WTC11 (cell line): Measurements from ENCODE around the gene TMEM94. TPM values are rescaled to one million over a fixed set of nuclear protein-coding genes. Genes with fewer than 3 reads are reported as not detected.
A peak's percentile ranks its signal among the peaks of the same experiment; 100 is the strongest.

Experiments used
- ATAC-seq: fragments of 200-7000 bp; cut with Tn5 transposase; 2 replicates; pipeline ENCODE4 v1.10.0; 2021; ENCODE audit warnings: mild to moderate bottlenecking, moderate library complexity
- CTCF ChIA-PET: fragments of 300-600 bp; sonication (Branson Sonifier 250); formaldehyde crosslinking; loops from one replicate; lab custom pipeline; 2021; ENCODE audit warnings: antibody characterized with exemption; lab: Charles Lee
- POLR2A ChIA-PET: fragments of 350-600 bp; sonication (Branson Sonifier 250); formaldehyde crosslinking; loops from one replicate; lab custom pipeline; 2021; ENCODE audit warnings: antibody characterized with exemption; lab: Charles Lee
- DNase-seq: peaks from one replicate; pipeline ENCODE4 v3.0.0; 2021; ENCODE audit warnings: low spot score
- H3K27ac Mint-ChIP-seq: 2 replicates; pipeline ENCODE4 v1.8.0; 2021; ENCODE audit warnings: mixed read lengths
- H3K27me3 Mint-ChIP-seq: 2 replicates; pipeline ENCODE4 v1.8.0; 2021; ENCODE audit warnings: low read depth, mild to moderate bottlenecking, moderate library complexity, mixed read lengths
- H3K36me3 Mint-ChIP-seq: 2 replicates; pipeline ENCODE4 v1.8.0; 2021; ENCODE audit warnings: mixed read lengths
- H3K4me1 Mint-ChIP-seq: 2 replicates; pipeline ENCODE4 v1.8.0; 2022; ENCODE audit warnings: mixed read lengths
- H3K4me3 Mint-ChIP-seq: 2 replicates; pipeline ENCODE4 v1.8.0; 2021; ENCODE audit warnings: mild to moderate bottlenecking, moderate library complexity, mixed read lengths
- H3K9me3 Mint-ChIP-seq: 2 replicates; pipeline ENCODE4 v1.8.0; 2021; ENCODE audit warnings: mixed read lengths
- E2F4 ChIP-seq: sonication (generic); formaldehyde crosslinking; IDR thresholded peaks from 2 replicates; pipeline ENCODE4 v1.8.1; 2022; ENCODE audit warnings: low read depth, mild to moderate bottlenecking, moderate library complexity, missing genetic modification reagents, borderline replicate concordance
- ESRRA ChIP-seq: sonication (generic); formaldehyde crosslinking; IDR thresholded peaks from 2 replicates; pipeline ENCODE4 v1.8.1; 2022; ENCODE audit warnings: mild to moderate bottlenecking, missing genetic modification reagents, borderline replicate concordance
- HMGA2 ChIP-seq: fragments of 250-450 bp; sonication (Bioruptor Pico); IDR thresholded peaks from 2 replicates; pipeline ENCODE4 v1.4.0; 2021; ENCODE audit warnings: mild to moderate bottlenecking, moderate library complexity
- IRF1 ChIP-seq: sonication (generic); formaldehyde crosslinking; IDR thresholded peaks from 2 replicates; pipeline ENCODE4 v1.8.0; 2023; ENCODE audit warnings: missing genetic modification reagents
- IRF2 ChIP-seq: sonication (generic); formaldehyde crosslinking; IDR thresholded peaks from 2 replicates; pipeline ENCODE4 v1.8.0; 2022; ENCODE audit warnings: low read depth, missing genetic modification reagents, borderline replicate concordance
- MYBL2 ChIP-seq: sonication (generic); formaldehyde crosslinking; IDR thresholded peaks from 2 replicates; pipeline ENCODE4 v1.8.1; 2023; ENCODE audit warnings: mild to moderate bottlenecking, moderate library complexity, missing genetic modification reagents
- NR3C1 ChIP-seq: sonication (generic); formaldehyde crosslinking; conservative IDR thresholded peaks from 2 replicates; pipeline ENCODE4 v1.8.1; 2023; ENCODE audit warnings: low read depth, mild to moderate bottlenecking, missing genetic modification reagents
- SMAD3 ChIP-seq: sonication (generic); formaldehyde crosslinking; IDR thresholded peaks from 2 replicates; pipeline ENCODE4 v1.8.0; 2022; ENCODE audit warnings: missing genetic modification reagents, mild to moderate bottlenecking, borderline replicate concordance
- ZMAT4 ChIP-seq: fragments of 250-450 bp; sonication (Bioruptor Pico); IDR thresholded peaks from 2 replicates; pipeline ENCODE4 v1.9.0; 2021; ENCODE audit warnings: mild to moderate bottlenecking
- ZNF121 ChIP-seq: sonication (generic); formaldehyde crosslinking; IDR thresholded peaks from 2 replicates; pipeline ENCODE4 v1.8.0; 2023; ENCODE audit warnings: missing genetic modification reagents
- ZNF219 ChIP-seq: sonication (generic); formaldehyde crosslinking; IDR thresholded peaks from 2 replicates; pipeline ENCODE4 v1.8.0; 2023; ENCODE audit warnings: missing genetic modification reagents, mild to moderate bottlenecking, borderline replicate concordance
- ZNF232 ChIP-seq: sonication (generic); formaldehyde crosslinking; IDR thresholded peaks from 2 replicates; pipeline ENCODE4 v1.8.0; 2022; ENCODE audit warnings: mild to moderate bottlenecking, missing genetic modification reagents
- total RNA-seq: library from RNA; stranded (reverse); gene quantifications from 3 replicates; pipeline ENCODE4 v1.2.3, GENCODE V29; 2021
- TF ChIP-seq, protein P1 (sequence below): sonication (generic); formaldehyde crosslinking; IDR thresholded peaks from 2 replicates; pipeline ENCODE4 v1.8.1; 2022; ENCODE audit warnings: mild to moderate bottlenecking, moderate library complexity, missing genetic modification reagents
- TF ChIP-seq, protein P2 (sequence below): sonication (generic); formaldehyde crosslinking; IDR thresholded peaks from 2 replicates; pipeline ENCODE4 v1.8.1; 2023; ENCODE audit warnings: mild to moderate bottlenecking, missing genetic modification reagents
- TF ChIP-seq, protein P3 (sequence below): sonication (generic); formaldehyde crosslinking; IDR thresholded peaks from 2 replicates; pipeline ENCODE4 v1.8.0; 2023; ENCODE audit warnings: missing genetic modification reagents, mild to moderate bottlenecking, borderline replicate concordance

Gene TMEM94
- total RNA-seq, 1 experiment from 2014 or later = 76.9 TPM

DNA sequence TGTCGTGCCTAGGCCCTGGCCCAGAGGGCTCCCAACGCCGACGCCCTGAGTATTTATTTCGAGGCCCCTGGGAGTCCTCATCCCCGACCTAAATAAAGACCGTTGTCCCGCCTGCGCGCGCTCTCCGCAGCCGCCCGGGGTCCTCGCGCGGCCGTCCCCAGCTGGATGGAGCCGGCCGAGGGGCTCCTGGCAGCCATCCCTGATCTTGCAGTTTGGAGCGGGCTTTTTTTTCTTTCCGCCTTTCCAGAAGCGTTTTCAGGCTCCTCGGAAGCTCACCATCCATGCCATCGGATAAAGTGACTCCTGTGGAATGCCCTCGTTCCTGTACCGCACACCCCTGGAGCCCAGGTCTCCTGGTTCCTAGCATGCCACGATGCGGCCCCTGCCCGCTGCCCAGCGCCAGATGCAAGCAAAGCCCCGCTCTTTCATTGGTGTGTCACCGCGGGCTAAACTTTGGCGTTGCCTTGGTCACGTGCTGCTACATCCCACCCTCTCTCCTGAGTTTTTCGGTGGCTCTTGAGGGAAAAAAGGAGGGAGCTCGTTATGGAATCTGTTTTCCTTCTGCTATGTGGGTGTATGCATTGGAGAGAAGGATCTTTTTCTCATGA, 716 bp downstream of the TMEM94 start (continued):
- TF ChIP-seq, protein P1, sequence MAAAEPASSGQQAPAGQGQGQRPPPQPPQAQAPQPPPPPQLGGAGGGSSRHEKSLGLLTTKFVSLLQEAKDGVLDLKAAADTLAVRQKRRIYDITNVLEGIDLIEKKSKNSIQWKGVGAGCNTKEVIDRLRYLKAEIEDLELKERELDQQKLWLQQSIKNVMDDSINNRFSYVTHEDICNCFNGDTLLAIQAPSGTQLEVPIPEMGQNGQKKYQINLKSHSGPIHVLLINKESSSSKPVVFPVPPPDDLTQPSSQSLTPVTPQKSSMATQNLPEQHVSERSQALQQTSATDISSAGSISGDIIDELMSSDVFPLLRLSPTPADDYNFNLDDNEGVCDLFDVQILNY (CRISPR knock-in tag) = 0 out of 2 replicates have a peak, but pooled peaks have one; percentile 23
- TF ChIP-seq IRF1 (CRISPR knock-in tag) (0 out of 2 replicates have a peak, but pooled peaks have one; percentile 47), NR3C1 (no peak), E2F4 (no peak), ZNF219 (CRISPR knock-in tag) (no peak), SMAD3 (CRISPR knock-in tag) (no peak), ZNF121 (CRISPR knock-in tag) (no peak), MYBL2 (CRISPR knock-in tag) (peak; percentile 81; the same call in 1 of the 2 replicates), ZNF232 (0 out of 2 replicates have a peak, but pooled peaks have one; percentile 61)
- TF ChIP-seq, protein P2, sequence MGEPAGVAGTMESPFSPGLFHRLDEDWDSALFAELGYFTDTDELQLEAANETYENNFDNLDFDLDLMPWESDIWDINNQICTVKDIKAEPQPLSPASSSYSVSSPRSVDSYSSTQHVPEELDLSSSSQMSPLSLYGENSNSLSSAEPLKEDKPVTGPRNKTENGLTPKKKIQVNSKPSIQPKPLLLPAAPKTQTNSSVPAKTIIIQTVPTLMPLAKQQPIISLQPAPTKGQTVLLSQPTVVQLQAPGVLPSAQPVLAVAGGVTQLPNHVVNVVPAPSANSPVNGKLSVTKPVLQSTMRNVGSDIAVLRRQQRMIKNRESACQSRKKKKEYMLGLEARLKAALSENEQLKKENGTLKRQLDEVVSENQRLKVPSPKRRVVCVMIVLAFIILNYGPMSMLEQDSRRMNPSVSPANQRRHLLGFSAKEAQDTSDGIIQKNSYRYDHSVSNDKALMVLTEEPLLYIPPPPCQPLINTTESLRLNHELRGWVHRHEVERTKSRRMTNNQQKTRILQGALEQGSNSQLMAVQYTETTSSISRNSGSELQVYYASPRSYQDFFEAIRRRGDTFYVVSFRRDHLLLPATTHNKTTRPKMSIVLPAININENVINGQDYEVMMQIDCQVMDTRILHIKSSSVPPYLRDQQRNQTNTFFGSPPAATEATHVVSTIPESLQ (CRISPR knock-in tag) = no peak

GRCh38 chr17:75459246-75459589, 2.8 kb downstream of the TMEM94 start:
- DNase-seq = no peak
- peaks cover 16% of the 10 kb centered on the region for H3K4me1 Mint-ChIP-seq
- POLR2A ChIA-PET = no interaction called here
- ATAC-seq = no peak
- no peaks in the 10 kb centered on the region for H3K9me3 Mint-ChIP-seq
- no peaks in the 10 kb centered on the region for H3K27me3 Mint-ChIP-seq
- no peak for TF ChIP-seq IRF2 (CRISPR knock-in tag)
- TF ChIP-seq MYBL2 (CRISPR knock-in tag) = no peak
- no peak for TF ChIP-seq NR3C1
- TF ChIP-seq HMGA2 = no peak
- no peak for TF ChIP-seq ZMAT4
- no peak for TF ChIP-seq ESRRA (CRISPR knock-in tag)
- TF ChIP-seq, all 79 proteins: peak for 0
- Mint-ChIP-seq H3K4me3 (no peak overlapping the region), H3K27ac (0 out of 2 replicates have a peak overlapping the region, but pooled peaks have one; percentile 27), H3K36me3 (no peaks in the 10 kb centered on the region)
- CTCF ChIA-PET = no interaction called here

DNA sequence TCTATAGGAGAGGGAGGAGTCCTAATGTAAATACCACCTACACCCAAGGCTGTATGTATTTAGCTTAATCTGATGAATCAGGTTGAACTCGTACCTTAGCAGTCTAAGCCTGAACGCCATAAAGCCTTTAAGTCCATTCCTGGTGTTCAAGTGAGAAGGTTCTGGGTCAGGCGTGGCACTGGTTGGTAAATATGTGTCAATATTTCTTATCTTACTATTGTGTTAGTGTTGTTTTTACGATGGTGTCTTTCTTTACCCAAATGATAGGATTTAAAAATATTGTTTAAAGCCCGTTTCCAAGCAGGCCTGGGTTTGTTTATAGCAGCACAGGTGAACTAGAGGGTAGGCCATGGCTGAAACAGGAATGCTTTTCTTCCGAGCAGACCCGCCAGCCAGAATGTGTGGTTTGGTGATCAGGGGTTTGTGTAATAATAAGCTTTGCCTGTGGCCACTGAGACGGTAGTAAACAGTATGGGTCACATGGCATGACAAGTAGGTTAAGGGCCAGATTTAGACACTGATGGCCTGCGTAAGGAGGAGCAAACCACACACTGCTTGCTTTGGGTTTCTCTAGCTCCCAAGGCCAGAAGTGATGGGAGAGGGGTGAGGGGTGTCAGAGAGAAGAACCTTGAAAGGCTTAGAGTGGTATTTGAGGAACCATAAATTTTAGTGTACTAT, 3.3 kb downstream of the TMEM94 start:
- Mint-ChIP-seq H3K9me3 (no peaks in the 10 kb centered on the region), H3K27me3 (no peaks in the 10 kb centered on the region), H3K4me1 (peaks cover 16% of the 10 kb centered on the region), H3K4me3 (no peak overlapping the region), H3K36me3 (no peaks in the 10 kb centered on the region), H3K27ac (peak overlapping the region; percentile 42)
- TF ChIP-seq, protein P3, sequence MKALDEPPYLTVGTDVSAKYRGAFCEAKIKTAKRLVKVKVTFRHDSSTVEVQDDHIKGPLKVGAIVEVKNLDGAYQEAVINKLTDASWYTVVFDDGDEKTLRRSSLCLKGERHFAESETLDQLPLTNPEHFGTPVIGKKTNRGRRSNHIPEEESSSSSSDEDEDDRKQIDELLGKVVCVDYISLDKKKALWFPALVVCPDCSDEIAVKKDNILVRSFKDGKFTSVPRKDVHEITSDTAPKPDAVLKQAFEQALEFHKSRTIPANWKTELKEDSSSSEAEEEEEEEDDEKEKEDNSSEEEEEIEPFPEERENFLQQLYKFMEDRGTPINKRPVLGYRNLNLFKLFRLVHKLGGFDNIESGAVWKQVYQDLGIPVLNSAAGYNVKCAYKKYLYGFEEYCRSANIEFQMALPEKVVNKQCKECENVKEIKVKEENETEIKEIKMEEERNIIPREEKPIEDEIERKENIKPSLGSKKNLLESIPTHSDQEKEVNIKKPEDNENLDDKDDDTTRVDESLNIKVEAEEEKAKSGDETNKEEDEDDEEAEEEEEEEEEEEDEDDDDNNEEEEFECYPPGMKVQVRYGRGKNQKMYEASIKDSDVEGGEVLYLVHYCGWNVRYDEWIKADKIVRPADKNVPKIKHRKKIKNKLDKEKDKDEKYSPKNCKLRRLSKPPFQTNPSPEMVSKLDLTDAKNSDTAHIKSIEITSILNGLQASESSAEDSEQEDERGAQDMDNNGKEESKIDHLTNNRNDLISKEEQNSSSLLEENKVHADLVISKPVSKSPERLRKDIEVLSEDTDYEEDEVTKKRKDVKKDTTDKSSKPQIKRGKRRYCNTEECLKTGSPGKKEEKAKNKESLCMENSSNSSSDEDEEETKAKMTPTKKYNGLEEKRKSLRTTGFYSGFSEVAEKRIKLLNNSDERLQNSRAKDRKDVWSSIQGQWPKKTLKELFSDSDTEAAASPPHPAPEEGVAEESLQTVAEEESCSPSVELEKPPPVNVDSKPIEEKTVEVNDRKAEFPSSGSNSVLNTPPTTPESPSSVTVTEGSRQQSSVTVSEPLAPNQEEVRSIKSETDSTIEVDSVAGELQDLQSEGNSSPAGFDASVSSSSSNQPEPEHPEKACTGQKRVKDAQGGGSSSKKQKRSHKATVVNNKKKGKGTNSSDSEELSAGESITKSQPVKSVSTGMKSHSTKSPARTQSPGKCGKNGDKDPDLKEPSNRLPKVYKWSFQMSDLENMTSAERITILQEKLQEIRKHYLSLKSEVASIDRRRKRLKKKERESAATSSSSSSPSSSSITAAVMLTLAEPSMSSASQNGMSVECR (CRISPR knock-in tag) = no peak
- ChIA-PET CTCF (interaction anchor here (1.0 kb wide), 1 partner anchor 289 kb away, joined by 3 read pairs; no protein-coding TSS in a partner anchor), POLR2A (no interaction called here)
- no peak for ATAC-seq
- no peak for DNase-seq
